AML-193 (cell line): ENCODE data around the gene APOBEC2.
A peak's percentile ranks its signal among the peaks of the same experiment; 100 is the strongest.

Experiments used
- DNase-seq, 2 experiments: peaks; one replicate each; lab custom pipeline; 2025; lab: John Stamatoyannopoulos, UW

APOBEC2 gene

GRCh38 chr6:41037107-41037900 is 15.7 kb upstream of the APOBEC2 start:
- DNase-seq: no peak

GRCh38 chr6:41038205-41038604 is 14.8 kb upstream of the APOBEC2 start:
- no peak for DNase-seq

- DNase-seq: peak; percentile 39 to 41
Measured at GRCh38 chr6:41039060-41039998, 13.7 kb upstream of the APOBEC2 start, which contains the start of gene UNC5CL. Gene UNC5CL (minus strand): TSS chr6:41039221. CDS start chr6:41035074, 4,147 bp downstream.

GRCh38 chr6:41040101-41040939 is 12.7 kb upstream of the APOBEC2 start:
- DNase-seq: peak in 1 of 2 experiments; percentile 8

GRCh38 chr6:41040940-41041536 is 12.0 kb upstream of the APOBEC2 start:
- DNase-seq: no peak

GRCh38 chr6:41042226-41043055 is 10.6 kb upstream of the APOBEC2 start, which contains the start of gene TSPO2:
Gene TSPO2 (plus strand): TSS chr6:41042467. CDS start chr6:41042986, 519 bp downstream.
- DNase-seq: no peak

GRCh38 chr6:41043151-41043550 is 9.9 kb upstream of the APOBEC2 start:
- DNase-seq: no peak

- no peak for DNase-seq
Measured at GRCh38 chr6:41045664-41046063, 7.3 kb upstream of the APOBEC2 start.

- no peak for DNase-seq
Measured at GRCh38 chr6:41046084-41046483, 6.9 kb upstream of the APOBEC2 start.

- no peak for DNase-seq
Measured at GRCh38 chr6:41047306-41047705, 5.7 kb upstream of the APOBEC2 start.

- DNase-seq: no peak
Measured at GRCh38 chr6:41047745-41048732, 5.0 kb upstream of the APOBEC2 start.

- no peak for DNase-seq
Measured at GRCh38 chr6:41049521-41049920, 3.5 kb upstream of the APOBEC2 start.

GRCh38 chr6:41049955-41050354 is 3.0 kb upstream of the APOBEC2 start:
- DNase-seq: no peak

- no peak for DNase-seq
Measured at GRCh38 chr6:41050536-41050935, 2.5 kb upstream of the APOBEC2 start.

- DNase-seq: peak; percentile 67 to 71
Measured at GRCh38 chr6:41051873-41052272, 1.1 kb upstream of the APOBEC2 start.

- DNase-seq: no peak
Measured at GRCh38 chr6:41054511-41054910, 1.5 kb downstream of the APOBEC2 start.

- DNase-seq: no peak
Measured at GRCh38 chr6:41055149-41055548, 2.1 kb downstream of the APOBEC2 start.

GRCh38 chr6:41056768-41057490 is 3.9 kb downstream of the APOBEC2 start:
- DNase-seq: no peak
